ENCODE data around the gene SMIM35. TPM values are rescaled to one million over a fixed set of nuclear protein-coding genes. Genes with fewer than 3 reads are reported as not detected.

SMIM35 gene
- total RNA-seq, 1 donor from 2014 or later, result 0.25 TPM

GRCh38 chr11:118059246-118059940 is 27.4 kb downstream of the SMIM35 start:
- intact Hi-C loops (cut with micrococcal nuclease), result no loop called here

- intact Hi-C loops (cut with micrococcal nuclease), result no loop called here
These were observed 28.2 kb downstream of the SMIM35 start for GRCh38 chr11:118058311-118059245.

GRCh38 chr11:118057251-118058145 is 29.3 kb downstream of the SMIM35 start:
- intact Hi-C loops (cut with micrococcal nuclease), result no loop called here

- intact Hi-C loops (cut with micrococcal nuclease), result no loop called here
These were observed 30.0 kb downstream of the SMIM35 start for GRCh38 chr11:118056806-118057205.

GRCh38 chr11:118055966-118056365 is 30.8 kb downstream of the SMIM35 start:
- intact Hi-C loops (cut with micrococcal nuclease), result no loop called here

- intact Hi-C loops (cut with micrococcal nuclease), result loop anchor here (5.0 kb wide), 1 partner anchor 628 kb away; no protein-coding TSS in a partner anchor
These were observed 31.8 kb downstream of the SMIM35 start for GRCh38 chr11:118054712-118055640.

- intact Hi-C loops (cut with micrococcal nuclease), result loop anchor here (1.0 to 5.0 kb wide), 7 partner anchors 50 to 625 kb away; no protein-coding TSS in a partner anchor
These were observed 34.1 kb downstream of the SMIM35 start for GRCh38 chr11:118052581-118053206.

- intact Hi-C loops (cut with micrococcal nuclease), result loop anchor here (1.0 to 5.0 kb wide), 2 partner anchors 237 to 625 kb away; no protein-coding TSS in a partner anchor
These were observed 34.9 kb downstream of the SMIM35 start for GRCh38 chr11:118051611-118052461.

GRCh38 chr11:118051136-118051610 is 35.6 kb downstream of the SMIM35 start:
- intact Hi-C loops (cut with micrococcal nuclease), result loop anchor here (1.0 to 5.0 kb wide), 2 partner anchors 236 to 624 kb away; no protein-coding TSS in a partner anchor

- intact Hi-C loops (cut with micrococcal nuclease), result loop anchor here (5.0 kb wide), 1 partner anchor 623 kb away; no protein-coding TSS in a partner anchor
These were observed 36.4 kb downstream of the SMIM35 start for GRCh38 chr11:118050208-118050891.

- intact Hi-C loops (cut with micrococcal nuclease), result loop anchor here (5.0 kb wide), 1 partner anchor 622 kb away; no protein-coding TSS in a partner anchor
These were observed 37.0 kb downstream of the SMIM35 start for GRCh38 chr11:118049771-118050170.

- intact Hi-C loops (cut with micrococcal nuclease), result no loop called here
These were observed 38.0 kb downstream of the SMIM35 start for GRCh38 chr11:118048472-118049370.

- intact Hi-C loops (cut with micrococcal nuclease), result loop anchor here (2.0 kb wide), 1 partner anchor 15 kb away; no protein-coding TSS in a partner anchor
These were observed 39.0 kb downstream of the SMIM35 start for GRCh38 chr11:118047749-118048148.

- intact Hi-C loops (cut with micrococcal nuclease), result loop anchor here (1.0 to 2.0 kb wide), 4 partner anchors 14 to 97 kb away; no protein-coding TSS in a partner anchor
These were observed 39.6 kb downstream of the SMIM35 start for GRCh38 chr11:118046964-118047700.

All from T-helper 1 cell treated with Interleukin-12 subunit alpha and Interleukin-12 subunit beta and Interleukin-4 antibody, amounts not matched to agents 30 ng/mL and 1 ng/mL, for 36 hours (primary cell).